Endodermal cell (in vitro differentiated cells): ENCODE measurements around the gene CRLF3. TPM values are rescaled to one million over a fixed set of nuclear protein-coding genes. Genes with fewer than 3 reads are reported as not detected.

Experiments used
- DNase-seq: peaks from one replicate; pipeline ENCODE4 v3.0.0-alpha.2; 2017
- H3K27ac ChIP-seq: 2 replicates; pipeline ENCODE4 v1.5.1; 2013; ENCODE audit warnings: mild to moderate bottlenecking, low read depth, low read length, moderate library complexity
- H3K27me3 ChIP-seq: 2 replicates; pipeline ENCODE4 v1.6.1; 2013; ENCODE audit warnings: mild to moderate bottlenecking, low read length, moderate library complexity; ENCODE audit not compliant: insufficient read depth, control insufficient read depth, poor library complexity, severe bottlenecking
- H3K36me3 ChIP-seq: 2 replicates; pipeline ENCODE4 v1.7.0; 2013; ENCODE audit warnings: mild to moderate bottlenecking, low read length, moderate library complexity; ENCODE audit not compliant: control insufficient read depth, insufficient read depth
- H3K4me1 ChIP-seq: one replicate; pipeline ENCODE4 v1.7.0; 2013; ENCODE audit warnings: low read length; ENCODE audit not compliant: control insufficient read depth, insufficient read depth
- H3K4me3 ChIP-seq: 2 replicates; pipeline ENCODE4 v1.5.1; 2013; ENCODE audit warnings: mild to moderate bottlenecking, low read length, moderate library complexity
- H3K9ac ChIP-seq: 2 replicates; pipeline ENCODE4 v1.6.1; 2013; ENCODE audit warnings: mild to moderate bottlenecking, low read length, moderate library complexity; ENCODE audit not compliant: poor library complexity, severe bottlenecking; ENCODE audit errors: extremely low read depth
- H3K9me3 ChIP-seq: 2 replicates; pipeline ENCODE4 v1.6.1; 2013; ENCODE audit warnings: mild to moderate bottlenecking, low read length, moderate library complexity; ENCODE audit not compliant: control insufficient read depth
- H3K27ac Mint-ChIP-seq: 2 replicates; pipeline ENCODE4 v1.8.0; 2020; ENCODE audit warnings: mixed read lengths
- H3K27me3 Mint-ChIP-seq: 2 replicates; pipeline ENCODE4 v1.8.0; 2021; ENCODE audit warnings: mild to moderate bottlenecking, mixed read lengths; ENCODE audit not compliant: insufficient read depth
- H3K36me3 Mint-ChIP-seq: 2 replicates; pipeline ENCODE4 v1.8.0; 2020; ENCODE audit warnings: low read depth, mixed read lengths
- H3K4me1 Mint-ChIP-seq: 2 replicates; pipeline ENCODE4 v1.8.0; 2020; ENCODE audit warnings: mixed read lengths
- H3K4me3 Mint-ChIP-seq: 2 replicates; pipeline ENCODE4 v1.8.0; 2020; ENCODE audit warnings: mild to moderate bottlenecking, moderate library complexity, mixed read lengths
- H3K9me3 Mint-ChIP-seq: 2 replicates; pipeline ENCODE4 v1.8.0; 2020; ENCODE audit warnings: mild to moderate bottlenecking, mixed read lengths
- WGBS, 2 experiments: methylation state at CpG; one replicate each; pipeline versions ENCODE4 v1.1.5 to v1.1.7; 2013; ENCODE audit warnings: missing lambda C conversion rate in 2 of 2, mixed read lengths in 1 of 2; ENCODE audit not compliant: insufficient coverage in 1 of 2, insufficient read length in 1 of 2; 5-methylcytosine and 5-hydroxymethylcytosine counted together
- total RNA-seq, 2 donors: library from RNA; stranded (reverse); fragmentation: NEBNext Ultra II Directional in 1 of 2; extraction: Animal tissue kit (Norgen Biotek cat#: 25700) in 1 of 2; gene quantifications; 2 replicates in 1 of 2; 3 replicates in 1 of 2; pipeline ENCODE4 v1.2.1, GENCODE V29; 2021
- TF ChIP-seq, protein P1 (sequence below): fragments of 200-600 bp; sonication (generic); conservative IDR thresholded peaks from 2 replicates; pipeline ENCODE4 v1.5.0; 2021; ENCODE audit warnings: antibody characterized with exemption, mild to moderate bottlenecking

CRLF3 gene
- total RNA-seq, 2 donors from 2014 or later, result 26.1 to 31.2 TPM

DNA sequence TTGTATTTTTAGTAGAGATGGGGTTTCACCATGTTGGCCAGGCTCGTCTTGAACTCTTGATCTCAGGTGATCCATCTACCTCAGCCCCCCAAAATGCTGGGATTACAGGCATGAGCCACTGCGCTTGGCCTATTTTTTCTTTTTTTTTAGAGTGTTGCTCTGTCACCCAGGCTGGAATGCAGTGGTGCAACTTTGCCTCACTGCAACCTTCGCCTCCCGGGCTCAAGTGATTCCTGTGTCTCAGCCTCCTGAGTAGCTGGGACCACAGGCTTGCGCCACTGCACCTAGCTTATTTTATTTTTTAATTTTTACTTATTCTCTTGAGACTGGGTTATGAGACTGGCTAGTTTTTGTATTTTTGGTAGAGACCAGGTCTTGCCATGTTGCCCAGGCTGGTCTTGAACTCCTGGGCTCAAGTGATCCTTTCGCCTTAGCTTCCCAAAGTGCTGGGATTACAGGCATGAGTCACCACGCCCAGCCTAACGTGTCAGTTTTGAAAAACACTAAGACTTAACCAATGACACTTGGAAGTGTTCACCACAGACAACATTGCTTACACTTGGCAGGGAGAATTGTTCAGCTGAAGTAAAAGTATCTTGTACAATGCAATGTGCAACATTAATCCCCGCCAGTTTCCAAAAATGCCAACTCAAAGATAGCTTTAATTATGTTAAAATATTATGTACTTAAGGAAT, 34.2 kb upstream of the CRLF3 start:
- Mint-ChIP-seq H3K27ac (no peak overlapping the region), H3K27me3 (no peaks in the 10 kb centered on the region), H3K9me3 (no peaks in the 10 kb centered on the region), H3K4me3 (no peak overlapping the region), H3K4me1 (no peaks in the 10 kb centered on the region), H3K36me3 (peaks cover 54% of the 10 kb centered on the region)
- Histone ChIP-seq H3K9me3 (no peaks in the 10 kb centered on the region), H3K9ac (no peak overlapping the region), H3K4me1 (no peaks in the 10 kb centered on the region), H3K36me3 (peaks cover 79% of the 10 kb centered on the region), H3K27me3 (no peaks in the 10 kb centered on the region), H3K27ac (no peak overlapping the region), H3K4me3 (no peak overlapping the region)
- TF ChIP-seq, protein P1, sequence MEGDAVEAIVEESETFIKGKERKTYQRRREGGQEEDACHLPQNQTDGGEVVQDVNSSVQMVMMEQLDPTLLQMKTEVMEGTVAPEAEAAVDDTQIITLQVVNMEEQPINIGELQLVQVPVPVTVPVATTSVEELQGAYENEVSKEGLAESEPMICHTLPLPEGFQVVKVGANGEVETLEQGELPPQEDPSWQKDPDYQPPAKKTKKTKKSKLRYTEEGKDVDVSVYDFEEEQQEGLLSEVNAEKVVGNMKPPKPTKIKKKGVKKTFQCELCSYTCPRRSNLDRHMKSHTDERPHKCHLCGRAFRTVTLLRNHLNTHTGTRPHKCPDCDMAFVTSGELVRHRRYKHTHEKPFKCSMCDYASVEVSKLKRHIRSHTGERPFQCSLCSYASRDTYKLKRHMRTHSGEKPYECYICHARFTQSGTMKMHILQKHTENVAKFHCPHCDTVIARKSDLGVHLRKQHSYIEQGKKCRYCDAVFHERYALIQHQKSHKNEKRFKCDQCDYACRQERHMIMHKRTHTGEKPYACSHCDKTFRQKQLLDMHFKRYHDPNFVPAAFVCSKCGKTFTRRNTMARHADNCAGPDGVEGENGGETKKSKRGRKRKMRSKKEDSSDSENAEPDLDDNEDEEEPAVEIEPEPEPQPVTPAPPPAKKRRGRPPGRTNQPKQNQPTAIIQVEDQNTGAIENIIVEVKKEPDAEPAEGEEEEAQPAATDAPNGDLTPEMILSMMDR, result no peak
- no peak for DNase-seq
- 96 to 97% methylated on average over 4 to 7 of the region's 9 CpGs for WGBS, 2 experiments

DNA sequence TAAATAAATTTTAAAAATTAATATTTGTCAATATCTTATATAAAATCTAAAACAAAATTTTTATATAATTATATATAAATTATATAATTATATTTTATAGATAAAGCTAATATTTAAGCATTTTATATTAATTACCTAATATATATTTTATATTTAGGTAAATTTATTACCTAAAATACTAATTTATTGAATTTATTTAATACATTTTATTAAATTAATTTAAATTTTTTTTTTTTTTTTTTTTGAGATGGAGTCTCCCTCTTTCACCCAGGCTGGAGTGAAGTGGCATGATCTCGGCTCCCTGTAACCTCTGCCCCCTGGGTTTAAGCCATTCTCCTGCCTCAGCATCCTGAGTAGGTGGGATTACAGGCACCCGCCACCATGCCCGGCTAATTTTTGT, 29.7 kb upstream of the CRLF3 start:
- Mint-ChIP-seq H3K4me3 (no peak overlapping the region), H3K36me3 (peaks cover 55% of the 10 kb centered on the region), H3K27ac (no peak overlapping the region), H3K4me1 (no peaks in the 10 kb centered on the region), H3K9me3 (no peaks in the 10 kb centered on the region), H3K27me3 (no peaks in the 10 kb centered on the region)
- peaks cover 64% of the 10 kb centered on the region for H3K36me3 ChIP-seq
- DNase-seq, result no peak
- H3K9me3 ChIP-seq, result no peaks in the 10 kb centered on the region
- WGBS, 2 experiments, result 89 to 93% methylated on average over 3 of the region's 3 CpGs
- no peaks in the 10 kb centered on the region for H3K27me3 ChIP-seq
- TF ChIP-seq, protein P1, result no peak
- no peak overlapping the region for H3K9ac ChIP-seq
- no peaks in the 10 kb centered on the region for H3K4me1 ChIP-seq
- H3K27ac ChIP-seq, result no peak overlapping the region
- no peak overlapping the region for H3K4me3 ChIP-seq

DNA sequence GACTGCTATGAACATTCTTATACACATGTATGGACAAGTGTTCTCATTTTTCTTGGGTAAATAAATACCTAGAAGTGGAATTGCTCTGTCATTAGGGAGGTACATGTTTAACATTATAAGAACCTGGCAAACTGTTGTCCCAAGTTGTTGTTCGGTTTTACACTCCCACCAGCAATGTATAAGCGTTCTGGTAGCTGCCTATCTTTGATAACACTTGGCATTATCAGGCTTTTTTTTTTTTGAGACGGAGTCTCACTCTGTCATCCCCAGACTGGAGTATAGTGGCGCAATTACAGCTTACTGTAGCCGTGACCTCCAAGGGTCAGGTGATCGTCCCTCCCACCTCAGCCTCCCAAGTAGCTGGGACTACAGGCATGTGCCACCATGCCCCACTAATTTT, 23.5 kb upstream of the CRLF3 start:
- Histone ChIP-seq H3K27ac (no peak overlapping the region), H3K4me1 (no peaks in the 10 kb centered on the region), H3K4me3 (no peak overlapping the region), H3K9ac (no peak overlapping the region), H3K27me3 (no peaks in the 10 kb centered on the region), H3K36me3 (peaks cover 44% of the 10 kb centered on the region), H3K9me3 (no peaks in the 10 kb centered on the region)
- no peak overlapping the region for H3K4me3 Mint-ChIP-seq
- 85 to 94% methylated on average over 4 to 6 of the region's 6 CpGs for WGBS, 2 experiments
- peaks cover 49% of the 10 kb centered on the region for H3K36me3 Mint-ChIP-seq
- no peaks in the 10 kb centered on the region for H3K4me1 Mint-ChIP-seq
- DNase-seq, result no peak
- H3K9me3 Mint-ChIP-seq, result no peaks in the 10 kb centered on the region
- H3K27ac Mint-ChIP-seq, result no peak overlapping the region
- no peaks in the 10 kb centered on the region for H3K27me3 Mint-ChIP-seq
- TF ChIP-seq, protein P1, result no peak
